ENCODE measurements around the gene C1orf50. TPM values are rescaled to one million over a fixed set of nuclear protein-coding genes. Genes with fewer than 3 reads are reported as not detected.

Gene C1orf50
- total RNA-seq, 1 experiment from 2014 or later, result 5.5 TPM

DNA sequence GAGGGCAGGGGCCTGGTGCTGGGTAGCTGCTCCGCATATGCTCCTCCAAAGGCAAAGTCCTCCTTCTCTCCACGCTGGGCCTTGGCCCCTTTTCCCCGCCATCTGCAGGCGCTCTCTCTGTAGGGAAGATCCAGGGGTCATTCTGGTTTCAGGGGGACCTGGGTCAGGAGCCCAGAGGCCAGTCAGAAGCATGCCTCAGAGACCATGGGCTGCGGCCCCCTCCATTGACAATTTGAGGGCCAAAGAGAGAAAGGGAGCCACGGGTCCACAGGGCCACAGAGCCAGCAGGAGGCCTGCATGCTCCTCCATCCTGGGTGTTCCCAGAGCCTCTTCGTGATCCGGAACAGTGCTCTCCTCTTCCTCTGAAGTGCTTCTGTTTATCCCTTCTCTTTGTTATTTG lies 24.9 kb upstream of the C1orf50 start:
- Histone ChIP-seq H3K79me2 (ENCODE audit: low read length) (no peaks in the 10 kb centered on the region), H3K9me2 (replicated peaks; ENCODE audit: insufficient read depth, low read length) (no peaks in the 10 kb centered on the region), H3K27ac (ENCODE audit: low read length) (no peak overlapping the region), H3K36me3 (ENCODE audit: insufficient read depth, low read length) (peaks cover 7% of the 10 kb centered on the region; the same call in 1 of the 2 replicates), H4K20me1 (ENCODE audit: insufficient read depth, low read depth, low read length) (no peaks in the 10 kb centered on the region), H3K27me3 (ENCODE audit: low read length) (no peaks in the 10 kb centered on the region), H3K9me3 (ENCODE audit: low read length) (no peaks in the 10 kb centered on the region), H3K4me1 (ENCODE audit: low read length) (peaks cover 4% of the 10 kb centered on the region), H2AFZ (ENCODE audit: low read length) (no peak overlapping the region), H3K4me2 (ENCODE audit: low read depth, low read length, poor library complexity, severe bottlenecking) (no peak overlapping the region), H3K9ac (ENCODE audit: low read length) (no peak overlapping the region), H3K4me3 (ENCODE audit: low read length) (no peak overlapping the region)
- no peak for DNase-seq

DNA sequence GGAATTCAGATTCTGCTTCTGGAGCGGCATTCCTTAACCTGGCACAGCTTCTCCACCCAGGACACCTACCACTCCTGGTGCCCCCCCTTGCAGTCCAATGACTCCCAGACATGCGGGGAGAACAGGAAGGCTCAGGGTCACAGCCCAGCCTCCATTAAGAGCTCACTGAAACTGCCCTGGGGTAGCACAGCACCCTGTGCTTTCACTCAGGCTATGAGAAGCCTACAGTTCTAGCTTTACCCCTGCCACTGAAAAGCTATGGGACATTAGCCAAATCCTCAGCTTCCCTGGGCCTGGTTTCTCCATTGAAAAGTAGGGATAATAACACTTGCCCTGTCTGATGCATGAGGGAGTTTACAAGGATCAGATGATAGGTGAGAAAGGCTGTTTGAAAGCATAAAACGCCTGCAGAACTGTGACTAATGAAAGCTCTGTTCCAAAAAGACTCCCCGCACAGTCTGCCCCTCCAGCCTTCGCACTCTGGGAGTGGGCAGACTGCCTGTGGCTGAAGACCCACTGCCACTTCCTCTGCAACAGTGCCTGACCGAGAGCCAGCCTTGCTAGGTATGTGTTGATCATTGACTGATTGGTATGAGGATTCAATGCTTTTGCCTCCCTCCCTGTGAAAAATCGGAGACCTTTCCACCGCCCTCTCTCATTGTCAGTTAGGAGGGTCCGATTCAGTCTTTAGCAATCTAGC lies 24.3 kb upstream of the C1orf50 start:
- H2AFZ ChIP-seq (ENCODE audit: low read length), result no peak overlapping the region
- peaks cover 7% of the 10 kb centered on the region; the same call in 1 of the 2 replicates for H3K36me3 ChIP-seq (ENCODE audit: insufficient read depth, low read length)
- no peak overlapping the region for H3K4me3 ChIP-seq (ENCODE audit: low read length)
- no peaks in the 10 kb centered on the region for H3K9me3 ChIP-seq (ENCODE audit: low read length)
- no peaks in the 10 kb centered on the region for H4K20me1 ChIP-seq (ENCODE audit: insufficient read depth, low read depth, low read length)
- no peak overlapping the region for H3K27ac ChIP-seq (ENCODE audit: low read length)
- H3K4me2 ChIP-seq (ENCODE audit: low read depth, low read length, poor library complexity, severe bottlenecking), result no peak overlapping the region
- no peaks in the 10 kb centered on the region for H3K79me2 ChIP-seq (ENCODE audit: low read length)
- DNase-seq, result no peak
- no peaks in the 10 kb centered on the region for H3K4me1 ChIP-seq (ENCODE audit: low read length)
- no peaks in the 10 kb centered on the region for H3K9me2 ChIP-seq (replicated peaks; ENCODE audit: insufficient read depth, low read length)
- no peak overlapping the region for H3K9ac ChIP-seq (ENCODE audit: low read length)
- H3K27me3 ChIP-seq (ENCODE audit: low read length), result no peaks in the 10 kb centered on the region

GRCh38 chr1:42743317-42744147 lies 23.5 kb upstream of the C1orf50 start:
- H3K27ac ChIP-seq (ENCODE audit: low read length), result no peak overlapping the region

DNA sequence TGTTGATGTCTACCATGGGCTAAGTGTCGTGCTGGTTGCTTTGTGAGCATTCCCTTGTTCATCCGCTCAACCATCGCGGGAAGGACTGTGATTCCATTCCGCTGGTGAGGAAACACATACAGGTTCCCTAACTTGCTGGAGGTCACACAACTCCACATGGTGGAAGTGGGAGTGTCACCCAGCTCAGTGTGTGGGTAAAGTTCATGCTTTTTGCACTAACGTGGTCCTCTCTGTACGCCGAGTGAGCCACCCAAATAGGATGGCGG lies 23.0 kb upstream of the C1orf50 start:
- H3K4me2 ChIP-seq (ENCODE audit: low read depth, low read length, poor library complexity, severe bottlenecking), result no peak overlapping the region

More at GRCh38 chr1:42743317-42744147, 23.5 kb upstream of the C1orf50 start:
- no peak overlapping the region for H3K4me3 ChIP-seq (ENCODE audit: low read length)
- DNase-seq, result no peak
- no peak overlapping the region for H3K4me2 ChIP-seq (ENCODE audit: low read depth, low read length, poor library complexity, severe bottlenecking)
- no peaks in the 10 kb centered on the region for H3K79me2 ChIP-seq (ENCODE audit: low read length)
- peaks cover 7% of the 10 kb centered on the region; the same call in 1 of the 2 replicates for H3K36me3 ChIP-seq (ENCODE audit: insufficient read depth, low read length)
- H3K9me3 ChIP-seq (ENCODE audit: low read length), result no peaks in the 10 kb centered on the region
- no peaks in the 10 kb centered on the region for H3K4me1 ChIP-seq (ENCODE audit: low read length)
- no peak overlapping the region for H3K9ac ChIP-seq (ENCODE audit: low read length)
- no peaks in the 10 kb centered on the region for H3K27me3 ChIP-seq (ENCODE audit: low read length)
- no peaks in the 10 kb centered on the region for H3K9me2 ChIP-seq (replicated peaks; ENCODE audit: insufficient read depth, low read length)
- no peaks in the 10 kb centered on the region for H4K20me1 ChIP-seq (ENCODE audit: insufficient read depth, low read depth, low read length)
- H2AFZ ChIP-seq (ENCODE audit: low read length), result no peak overlapping the region

DNA sequence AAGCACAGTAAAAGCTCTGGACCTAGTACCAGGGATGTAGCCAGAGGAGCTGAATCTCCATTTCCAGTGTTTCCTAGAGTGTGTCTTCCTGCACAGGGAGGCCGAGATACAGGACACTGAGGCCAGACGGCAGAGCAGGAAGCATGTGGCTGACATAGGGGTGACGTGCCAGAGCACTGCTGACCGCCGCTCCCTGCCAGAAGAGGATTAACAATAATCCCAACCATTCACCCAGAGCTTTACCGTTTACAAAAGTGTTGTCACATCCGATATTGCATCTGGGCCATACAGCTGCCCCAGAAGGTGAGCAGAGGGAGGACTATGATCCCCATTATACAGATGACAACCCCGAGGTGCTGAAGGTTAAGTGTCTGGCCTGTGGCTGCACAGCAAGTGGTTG lies 21.2 kb upstream of the C1orf50 start:
- Histone ChIP-seq H3K4me3 (ENCODE audit: low read length) (no peak overlapping the region), H3K79me2 (ENCODE audit: low read length) (no peaks in the 10 kb centered on the region), H3K9me3 (ENCODE audit: low read length) (no peaks in the 10 kb centered on the region), H3K27me3 (ENCODE audit: low read length) (no peaks in the 10 kb centered on the region), H4K20me1 (ENCODE audit: insufficient read depth, low read depth, low read length) (no peaks in the 10 kb centered on the region), H3K9me2 (replicated peaks; ENCODE audit: insufficient read depth, low read length) (no peaks in the 10 kb centered on the region), H3K27ac (ENCODE audit: low read length) (no peak overlapping the region), H2AFZ (ENCODE audit: low read length) (no peak overlapping the region), H3K4me2 (ENCODE audit: low read depth, low read length, poor library complexity, severe bottlenecking) (no peak overlapping the region), H3K9ac (ENCODE audit: low read length) (no peak overlapping the region), H3K4me1 (ENCODE audit: low read length) (no peaks in the 10 kb centered on the region), H3K36me3 (ENCODE audit: insufficient read depth, low read length) (peaks cover 7% of the 10 kb centered on the region; the same call in 1 of the 2 replicates)
- no peak for DNase-seq

More for the DNA sequence above, 23.0 kb upstream of the C1orf50 start:
- H2AFZ ChIP-seq (ENCODE audit: low read length), result no peak overlapping the region
- H3K9me3 ChIP-seq (ENCODE audit: low read length), result no peaks in the 10 kb centered on the region
- no peaks in the 10 kb centered on the region for H3K27me3 ChIP-seq (ENCODE audit: low read length)
- no peak overlapping the region for H3K27ac ChIP-seq (ENCODE audit: low read length)
- H3K9me2 ChIP-seq (replicated peaks; ENCODE audit: insufficient read depth, low read length), result no peaks in the 10 kb centered on the region
- no peak overlapping the region for H3K9ac ChIP-seq (ENCODE audit: low read length)
- no peak overlapping the region for H3K4me3 ChIP-seq (ENCODE audit: low read length)
- DNase-seq, result no peak
- H3K4me1 ChIP-seq (ENCODE audit: low read length), result no peaks in the 10 kb centered on the region
- no peaks in the 10 kb centered on the region for H3K79me2 ChIP-seq (ENCODE audit: low read length)
- H3K36me3 ChIP-seq (ENCODE audit: insufficient read depth, low read length), result peaks cover 7% of the 10 kb centered on the region; the same call in 1 of the 2 replicates
- no peaks in the 10 kb centered on the region for H4K20me1 ChIP-seq (ENCODE audit: insufficient read depth, low read depth, low read length)

- no peaks in the 10 kb centered on the region for H3K9me2 ChIP-seq (replicated peaks; ENCODE audit: insufficient read depth, low read length)
- no peak overlapping the region for H3K4me3 ChIP-seq (ENCODE audit: low read length)
- peaks cover 7% of the 10 kb centered on the region; the same call in 1 of the 2 replicates for H3K36me3 ChIP-seq (ENCODE audit: insufficient read depth, low read length)
- DNase-seq, result no peak
- H3K9me3 ChIP-seq (ENCODE audit: low read length), result no peaks in the 10 kb centered on the region
- H3K9ac ChIP-seq (ENCODE audit: low read length), result no peak overlapping the region
- H3K27me3 ChIP-seq (ENCODE audit: low read length), result no peaks in the 10 kb centered on the region
- H3K4me2 ChIP-seq (ENCODE audit: low read depth, low read length, poor library complexity, severe bottlenecking), result no peak overlapping the region
- no peaks in the 10 kb centered on the region for H3K79me2 ChIP-seq (ENCODE audit: low read length)
- H4K20me1 ChIP-seq (ENCODE audit: insufficient read depth, low read depth, low read length), result no peaks in the 10 kb centered on the region
- H3K4me1 ChIP-seq (ENCODE audit: low read length), result no peaks in the 10 kb centered on the region
- no peak overlapping the region for H3K27ac ChIP-seq (ENCODE audit: low read length)
- H2AFZ ChIP-seq (ENCODE audit: low read length), result no peak overlapping the region
These were observed 20.5 kb upstream of the C1orf50 start for GRCh38 chr1:42746436-42747105.

DNA sequence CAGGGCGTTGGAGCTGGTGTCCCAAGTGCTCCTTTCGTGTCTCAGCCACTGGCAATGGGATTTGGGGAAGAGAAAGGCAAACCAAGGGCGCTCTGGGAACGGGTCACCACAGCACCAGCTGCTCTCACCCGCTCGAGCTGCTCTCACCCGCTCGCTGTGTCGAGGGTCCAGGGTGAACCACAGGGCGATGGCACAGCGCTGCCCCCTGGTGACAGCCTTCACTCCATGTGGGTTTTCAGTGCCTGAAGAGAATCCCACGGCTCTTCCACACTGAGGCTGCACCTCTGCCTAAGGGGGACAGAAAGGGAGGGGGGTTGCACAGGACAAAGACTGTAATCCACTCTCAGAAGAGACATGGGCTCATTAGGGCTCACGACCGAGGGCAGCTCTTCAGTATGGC lies 19.9 kb upstream of the C1orf50 start:
- Histone ChIP-seq H3K9me2 (replicated peaks; ENCODE audit: insufficient read depth, low read length) (no peaks in the 10 kb centered on the region), H2AFZ (ENCODE audit: low read length) (no peak overlapping the region), H3K4me1 (ENCODE audit: low read length) (no peaks in the 10 kb centered on the region), H3K4me3 (ENCODE audit: low read length) (no peak overlapping the region), H4K20me1 (ENCODE audit: insufficient read depth, low read depth, low read length) (no peaks in the 10 kb centered on the region), H3K4me2 (ENCODE audit: low read depth, low read length, poor library complexity, severe bottlenecking) (no peak overlapping the region), H3K36me3 (ENCODE audit: insufficient read depth, low read length) (peaks cover 11% of the 10 kb centered on the region; the same call in 1 of the 2 replicates), H3K27me3 (ENCODE audit: low read length) (no peaks in the 10 kb centered on the region), H3K9ac (ENCODE audit: low read length) (no peak overlapping the region), H3K79me2 (ENCODE audit: low read length) (no peaks in the 10 kb centered on the region), H3K27ac (ENCODE audit: low read length) (no peak overlapping the region), H3K9me3 (ENCODE audit: low read length) (no peaks in the 10 kb centered on the region)
- DNase-seq, result peak; percentile 75

GRCh38 chr1:42748021-42748420 lies 19.0 kb upstream of the C1orf50 start:
- Histone ChIP-seq H2AFZ (ENCODE audit: low read length) (no peak overlapping the region), H3K4me3 (ENCODE audit: low read length) (no peak overlapping the region), H4K20me1 (ENCODE audit: insufficient read depth, low read depth, low read length) (no peaks in the 10 kb centered on the region), H3K4me1 (ENCODE audit: low read length) (peaks cover under 1% of the 10 kb centered on the region; the same call in 1 of the 2 replicates), H3K4me2 (ENCODE audit: low read depth, low read length, poor library complexity, severe bottlenecking) (no peak overlapping the region), H3K36me3 (ENCODE audit: insufficient read depth, low read length) (peaks cover 14% of the 10 kb centered on the region; the same call in 1 of the 2 replicates), H3K9me2 (replicated peaks; ENCODE audit: insufficient read depth, low read length) (no peaks in the 10 kb centered on the region), H3K79me2 (ENCODE audit: low read length) (no peaks in the 10 kb centered on the region), H3K9me3 (ENCODE audit: low read length) (no peaks in the 10 kb centered on the region), H3K27me3 (ENCODE audit: low read length) (no peaks in the 10 kb centered on the region), H3K27ac (ENCODE audit: low read length) (no peak overlapping the region), H3K9ac (ENCODE audit: low read length) (no peak overlapping the region)
- DNase-seq, result no peak

Measured in Karpas-422 (cell line).